Activated T-cell treated with anti-CD3 and anti-CD28 coated beads for 24 hours (primary cell): ENCODE measurements around the gene TAF10.

Source experiments
- DNase-seq: peaks from one replicate; pipeline ENCODE4 v3.0.0-alpha.2; 2020; ENCODE audit warnings: low read depth

TAF10 gene

GRCh38 chr11:6640036-6640984 lies 28.3 kb upstream of the TAF10 start:
- DNase-seq: no peak

- DNase-seq: no peak
Observed at GRCh38 chr11:6638429-6638828, 26.4 kb upstream of the TAF10 start.

GRCh38 chr11:6637871-6638270 lies 25.9 kb upstream of the TAF10 start:
- DNase-seq: no peak

- no peak for DNase-seq
Observed at GRCh38 chr11:6636480-6636879, 24.5 kb upstream of the TAF10 start.

GRCh38 chr11:6635082-6635932 lies 23.3 kb upstream of the TAF10 start:
- no peak for DNase-seq

- no peak for DNase-seq
Observed at GRCh38 chr11:6634534-6634933, 22.5 kb upstream of the TAF10 start.

- no peak for DNase-seq
Observed at GRCh38 chr11:6633422-6634408, 21.7 kb upstream of the TAF10 start.

- no peak for DNase-seq
Observed at GRCh38 chr11:6632116-6633073, 20.4 kb upstream of the TAF10 start.

- no peak for DNase-seq
Observed at GRCh38 chr11:6631361-6631890, 19.4 kb upstream of the TAF10 start.

GRCh38 chr11:6630632-6631291 lies 18.7 kb upstream of the TAF10 start:
- DNase-seq: no peak

- DNase-seq: no peak
Observed at GRCh38 chr11:6629892-6630631, 18.0 kb upstream of the TAF10 start.

- DNase-seq: no peak
Observed at GRCh38 chr11:6629573-6629891, 17.5 kb upstream of the TAF10 start.

GRCh38 chr11:6628526-6628925 lies 16.5 kb upstream of the TAF10 start:
- no peak for DNase-seq

GRCh38 chr11:6627762-6628241 lies 15.8 kb upstream of the TAF10 start:
- no peak for DNase-seq

- no peak for DNase-seq
Observed at GRCh38 chr11:6626971-6627761, 15.2 kb upstream of the TAF10 start.

- DNase-seq: no peak
Observed at GRCh38 chr11:6625832-6626420, 13.9 kb upstream of the TAF10 start.

- no peak for DNase-seq
Observed at GRCh38 chr11:6625156-6625831, 13.3 kb upstream of the TAF10 start.
